NB4 (cell line): ENCODE results near the gene CDC73.

Experiments
- DNase-seq: peaks from one replicate; pipeline ENCODE4 v3.0.0; 2010; ENCODE audit warnings: low read depth
- H3K4me3 ChIP-seq: one replicate; pipeline ENCODE4 v1.5.1; 2011; ENCODE audit warnings: mild to moderate bottlenecking, low read depth, low read length, moderate library complexity
- MYC ChIP-seq: IDR thresholded peaks from 2 replicates; pipeline ENCODE4 v1.6.1; 2011; ENCODE audit warnings: low read depth, low read length
- POLR2A ChIP-seq: IDR thresholded peaks from 2 replicates; pipeline ENCODE4 v1.6.1; 2011; ENCODE audit warnings: mild to moderate bottlenecking; ENCODE audit not compliant: insufficient read length; ENCODE audit errors: extremely low read depth
- TF ChIP-seq, protein P1 (sequence below): IDR thresholded peaks from 2 replicates; pipeline ENCODE4 v1.6.1; 2011; ENCODE audit warnings: low read depth, low read length
- TF ChIP-seq, protein P2 (sequence below): IDR thresholded peaks from one replicate; pipeline ENCODE4 v1.5.1; 2012; ENCODE audit warnings: low read depth, low read length

CDC73 gene

DNA sequence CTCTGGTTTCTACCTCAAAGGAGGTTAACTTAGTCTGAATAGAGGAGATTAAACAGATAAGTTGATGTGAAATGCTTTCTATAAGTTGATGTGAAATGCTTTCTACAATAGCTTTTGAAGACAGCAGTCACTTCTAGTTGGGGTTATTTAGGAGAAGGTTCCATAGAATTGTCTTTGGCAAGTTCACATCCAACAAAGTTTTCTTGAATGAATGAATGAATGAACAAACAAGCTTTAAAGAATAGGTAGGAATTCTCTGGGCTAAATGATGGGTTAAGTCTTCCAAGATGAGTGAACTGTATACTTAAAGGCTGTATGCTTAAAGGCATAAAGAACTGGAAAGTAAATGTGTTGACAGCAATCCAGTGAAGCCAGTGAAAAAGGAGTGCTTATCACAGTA lies 1.9 kb downstream of the CDC73 start:
- no peak for DNase-seq
- peak overlapping the region; percentile 99 for H3K4me3 ChIP-seq
- TF ChIP-seq, protein P1, sequence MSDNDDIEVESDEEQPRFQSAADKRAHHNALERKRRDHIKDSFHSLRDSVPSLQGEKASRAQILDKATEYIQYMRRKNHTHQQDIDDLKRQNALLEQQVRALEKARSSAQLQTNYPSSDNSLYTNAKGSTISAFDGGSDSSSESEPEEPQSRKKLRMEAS, result no peak
- no peak for TF ChIP-seq POLR2A
- no peak for TF ChIP-seq MYC
- TF ChIP-seq, protein P2, sequence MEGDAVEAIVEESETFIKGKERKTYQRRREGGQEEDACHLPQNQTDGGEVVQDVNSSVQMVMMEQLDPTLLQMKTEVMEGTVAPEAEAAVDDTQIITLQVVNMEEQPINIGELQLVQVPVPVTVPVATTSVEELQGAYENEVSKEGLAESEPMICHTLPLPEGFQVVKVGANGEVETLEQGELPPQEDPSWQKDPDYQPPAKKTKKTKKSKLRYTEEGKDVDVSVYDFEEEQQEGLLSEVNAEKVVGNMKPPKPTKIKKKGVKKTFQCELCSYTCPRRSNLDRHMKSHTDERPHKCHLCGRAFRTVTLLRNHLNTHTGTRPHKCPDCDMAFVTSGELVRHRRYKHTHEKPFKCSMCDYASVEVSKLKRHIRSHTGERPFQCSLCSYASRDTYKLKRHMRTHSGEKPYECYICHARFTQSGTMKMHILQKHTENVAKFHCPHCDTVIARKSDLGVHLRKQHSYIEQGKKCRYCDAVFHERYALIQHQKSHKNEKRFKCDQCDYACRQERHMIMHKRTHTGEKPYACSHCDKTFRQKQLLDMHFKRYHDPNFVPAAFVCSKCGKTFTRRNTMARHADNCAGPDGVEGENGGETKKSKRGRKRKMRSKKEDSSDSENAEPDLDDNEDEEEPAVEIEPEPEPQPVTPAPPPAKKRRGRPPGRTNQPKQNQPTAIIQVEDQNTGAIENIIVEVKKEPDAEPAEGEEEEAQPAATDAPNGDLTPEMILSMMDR, result no peak

DNA sequence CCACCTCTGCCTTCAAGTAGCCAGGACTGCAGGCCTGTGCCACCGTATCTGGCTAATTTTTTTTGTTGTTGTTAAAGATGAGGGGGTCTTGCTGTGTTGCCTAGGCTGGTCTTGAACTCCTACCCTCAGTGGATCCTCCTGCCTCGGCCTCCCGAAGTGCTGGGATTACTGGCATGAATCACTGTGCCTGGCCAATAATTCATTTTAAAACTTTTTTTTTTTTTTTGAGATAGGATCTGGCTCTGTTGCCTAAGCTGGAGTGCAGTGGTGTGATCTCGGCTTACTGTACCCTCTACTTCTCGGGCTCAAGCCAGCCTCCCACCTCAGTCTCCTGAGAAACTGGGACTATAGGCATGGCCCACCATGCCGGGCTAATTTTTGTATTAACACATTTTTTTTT lies 3.5 kb downstream of the CDC73 start:
- TF ChIP-seq MYC (no peak), POLR2A (no peak)
- TF ChIP-seq, protein P2, result no peak
- TF ChIP-seq, protein P1, result no peak
- DNase-seq, result no peak
- H3K4me3 ChIP-seq, result peak overlapping the region; percentile 28

DNA sequence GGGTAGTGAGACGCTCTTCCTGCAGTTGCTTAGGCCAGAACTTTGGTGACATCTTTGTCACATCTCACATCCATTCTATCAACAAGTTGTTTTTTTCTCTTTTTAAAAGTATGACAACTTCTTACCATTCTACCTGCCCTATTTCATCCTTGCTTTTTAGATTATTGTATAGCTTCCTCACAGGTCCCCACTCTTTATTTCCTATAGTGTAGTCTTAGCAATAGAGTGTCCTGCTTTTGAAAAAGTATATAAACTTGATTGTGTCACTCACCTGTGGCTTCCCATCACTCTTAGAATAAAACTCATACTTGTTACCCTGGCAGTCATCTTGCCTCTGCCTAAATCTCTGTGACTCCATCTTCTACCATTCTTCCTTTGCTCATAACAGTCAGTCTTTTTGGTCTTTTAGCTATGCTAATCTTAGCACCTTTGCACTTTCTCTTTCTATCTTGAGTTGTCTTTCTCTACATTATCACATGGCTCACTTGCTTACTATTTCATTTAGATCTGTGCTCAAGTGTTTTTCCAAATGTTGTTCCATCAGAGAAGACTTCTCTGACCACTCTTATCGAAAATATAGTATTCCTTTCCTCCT lies 9.5 kb downstream of the CDC73 start:
- no peak for DNase-seq
- TF ChIP-seq, protein P2, result no peak
- TF ChIP-seq, protein P1, result no peak
- TF ChIP-seq POLR2A, result no peak
- TF ChIP-seq MYC, result no peak
- H3K4me3 ChIP-seq, result no peak overlapping the region

DNA sequence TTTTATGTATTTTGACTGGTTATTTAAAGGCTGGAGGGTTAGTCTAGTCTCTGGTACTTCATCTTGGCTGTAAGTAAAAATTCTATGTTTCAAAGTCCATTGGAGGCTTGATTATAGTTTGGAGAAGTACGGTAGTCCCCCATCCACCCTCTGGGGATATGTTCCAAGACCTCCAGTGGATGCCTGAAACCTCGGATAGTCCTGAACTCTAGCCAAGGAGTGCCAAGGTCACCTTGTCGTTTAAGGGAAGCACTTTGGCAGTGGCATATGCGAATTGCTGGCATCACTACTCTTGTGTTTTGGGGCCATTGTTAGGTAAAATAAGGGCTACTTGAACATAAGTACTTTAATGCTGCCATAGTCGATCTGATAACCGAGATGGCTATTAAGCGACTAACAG lies 18.4 kb downstream of the CDC73 start:
- no peak overlapping the region for H3K4me3 ChIP-seq
- DNase-seq, result no peak
- no peak for TF ChIP-seq POLR2A
- TF ChIP-seq, protein P2, result no peak
- TF ChIP-seq MYC, result no peak
- TF ChIP-seq, protein P1, result no peak

DNA sequence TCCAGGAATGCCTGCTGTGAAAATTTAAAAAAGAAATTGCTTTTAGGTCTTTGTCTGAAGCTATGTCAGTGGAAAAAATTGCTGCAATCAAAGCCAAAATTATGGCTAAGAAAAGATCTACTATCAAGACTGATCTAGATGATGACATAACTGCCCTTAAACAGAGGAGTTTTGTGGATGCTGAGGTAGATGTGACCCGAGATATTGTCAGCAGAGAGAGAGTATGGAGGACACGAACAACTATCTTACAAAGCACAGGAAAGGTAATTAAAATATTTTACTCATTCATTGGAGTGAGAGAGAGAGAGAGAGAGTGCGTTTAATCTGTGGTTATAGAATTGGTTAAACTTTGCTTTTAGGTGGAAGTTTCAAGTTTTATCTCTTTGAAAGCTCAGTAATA lies 20.0 kb downstream of the CDC73 start:
- DNase-seq, result no peak
- TF ChIP-seq MYC, result no peak
- TF ChIP-seq, protein P2, result no peak
- TF ChIP-seq, protein P1, result no peak
- TF ChIP-seq POLR2A, result no peak

More for the DNA sequence above, 20.0 kb downstream of the CDC73 start:
- H3K4me3 ChIP-seq, result no peak overlapping the region
